ENCODE results near the gene MOSMO. TPM values are rescaled to one million over a fixed set of nuclear protein-coding genes. Genes with fewer than 3 reads are reported as not detected.

MOSMO gene
- total and polyA plus RNA-seq, 2 of the 4 experiments (the other 2 are of a cell fraction), result 10.5 to 16.0 TPM

DNA sequence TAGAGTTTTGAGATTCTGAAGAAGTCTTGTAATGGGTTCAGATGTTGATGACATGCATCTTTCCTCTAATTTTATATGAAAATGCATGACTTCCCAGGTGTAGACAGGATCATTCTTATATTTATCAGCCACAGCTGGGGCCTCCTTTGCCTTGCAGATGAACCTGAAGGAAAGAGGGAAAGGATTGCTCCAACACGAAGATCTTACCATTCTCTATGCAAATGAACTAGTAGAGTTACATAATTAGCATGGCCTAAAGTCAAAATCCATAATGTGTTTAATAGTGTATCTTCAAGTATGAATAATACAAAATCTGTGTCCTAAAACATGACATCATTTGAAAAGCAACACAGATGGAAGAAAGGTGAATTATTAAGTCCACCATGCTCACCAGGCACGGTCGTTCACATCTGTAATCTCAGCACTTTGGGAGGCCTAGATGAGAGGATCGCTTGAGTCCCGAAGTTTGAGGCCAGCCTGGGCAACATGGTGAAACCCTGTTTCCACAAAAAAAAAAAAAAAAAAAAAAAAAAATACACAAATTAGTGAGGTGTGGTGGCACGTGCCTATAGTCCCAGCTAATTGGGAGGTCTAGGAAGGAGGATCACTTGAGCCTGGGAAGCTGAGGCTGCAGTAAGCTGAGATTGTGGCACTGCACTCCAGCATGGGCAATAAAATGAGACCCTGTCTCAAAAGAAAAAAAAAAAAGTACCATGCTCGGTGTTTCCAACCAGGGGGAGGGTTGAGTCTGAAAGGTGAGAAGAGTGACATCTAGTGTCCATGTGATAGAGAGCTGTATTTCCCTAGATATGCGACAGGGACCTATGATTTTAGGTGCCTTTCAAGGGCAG is 90.7 kb downstream of the MOSMO start:
- ATAC-seq (ENCODE audit: low read depth) (peak; percentile 95), DNase-seq (peak; percentile 44)
- no peak overlapping the region for H4K91ac ChIP-seq (ENCODE audit: insufficient read depth, low read depth, low read length)
- H3K4me2 ChIP-seq (ENCODE audit: low read depth, low read length), result peak overlapping the region; percentile 78
- H2BK120ac ChIP-seq (ENCODE audit: low read depth, low read length), result no peak overlapping the region
- ChIA-PET POLR2A (ENCODE audit: unreplicated experiment) (no interaction called here), CTCF (interaction anchor here (0.6 to 3.0 kb wide), 20 partner anchors 8 to 1403 kb away, joined by 3 to 16 read pairs (median 4); partner anchors contain the start of gene MOSMO)
- in situ Hi-C loops (cut with MboI; ENCODE audit: low sequenced_read_pairs), result loop anchor here (5.0 kb wide), 1 partner anchor 101 kb away; no protein-coding TSS in a partner anchor
- dilution Hi-C loops (cut with HindIII; ENCODE audit: low sequenced_read_pairs, unreplicated experiment), result no loop called here
- no peak overlapping the region for H3K4ac ChIP-seq (ENCODE audit: low read depth, low read length)
- peak overlapping the region; percentile 76 for H2AFZ ChIP-seq (replicated peaks; ENCODE audit: low read length, poor library complexity)
- intact Hi-C loops (cut with micrococcal nuclease), result loop anchor here (1.0 kb wide), 2 partner anchors 90 to 97 kb away; partner anchors contain the start of gene PDZD9
- H3K27ac ChIP-seq (ENCODE audit: insufficient read depth, low read length), result no peak overlapping the region
- H3K23ac ChIP-seq (ENCODE audit: low read depth, low read length), result no peak overlapping the region
- H4K20me1 ChIP-seq (ENCODE audit: insufficient read depth, low read length), result no peaks in the 10 kb centered on the region
- H3K9ac ChIP-seq (ENCODE audit: low read depth, low read length), result no peak overlapping the region
- WGBS, 2 experiments (ENCODE audit: extremely low coverage in 2 of 2, insufficient read length in 1 of 2), result 0% methylated on average over 1 of the region's 8 CpGs; no CpG with 5 or more reads in 1 of the 2 experiments
- H2BK20ac ChIP-seq (ENCODE audit: low read depth, low read length), result no peak overlapping the region
- no peak overlapping the region for H3K18ac ChIP-seq (ENCODE audit: low read depth, low read length)
- no peaks in the 10 kb centered on the region for H3K4me1 ChIP-seq (ENCODE audit: control insufficient read depth, insufficient read depth, low read length)
- no peak overlapping the region for H2AK9ac ChIP-seq (replicated peaks; ENCODE audit: low read depth, low read length, poor library complexity)
- TF ChIP-seq MAZ (IDR thresholded peaks at IDR 0.05; ENCODE audit: borderline replicate concordance, low read depth, low read length), result no peak
- TF ChIP-seq, protein P1, sequence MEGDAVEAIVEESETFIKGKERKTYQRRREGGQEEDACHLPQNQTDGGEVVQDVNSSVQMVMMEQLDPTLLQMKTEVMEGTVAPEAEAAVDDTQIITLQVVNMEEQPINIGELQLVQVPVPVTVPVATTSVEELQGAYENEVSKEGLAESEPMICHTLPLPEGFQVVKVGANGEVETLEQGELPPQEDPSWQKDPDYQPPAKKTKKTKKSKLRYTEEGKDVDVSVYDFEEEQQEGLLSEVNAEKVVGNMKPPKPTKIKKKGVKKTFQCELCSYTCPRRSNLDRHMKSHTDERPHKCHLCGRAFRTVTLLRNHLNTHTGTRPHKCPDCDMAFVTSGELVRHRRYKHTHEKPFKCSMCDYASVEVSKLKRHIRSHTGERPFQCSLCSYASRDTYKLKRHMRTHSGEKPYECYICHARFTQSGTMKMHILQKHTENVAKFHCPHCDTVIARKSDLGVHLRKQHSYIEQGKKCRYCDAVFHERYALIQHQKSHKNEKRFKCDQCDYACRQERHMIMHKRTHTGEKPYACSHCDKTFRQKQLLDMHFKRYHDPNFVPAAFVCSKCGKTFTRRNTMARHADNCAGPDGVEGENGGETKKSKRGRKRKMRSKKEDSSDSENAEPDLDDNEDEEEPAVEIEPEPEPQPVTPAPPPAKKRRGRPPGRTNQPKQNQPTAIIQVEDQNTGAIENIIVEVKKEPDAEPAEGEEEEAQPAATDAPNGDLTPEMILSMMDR (conservative IDR thresholded peaks at IDR 0.05; ENCODE audit: low read depth, low read length), result peak; percentile 65
- TF ChIP-seq, protein P2, sequence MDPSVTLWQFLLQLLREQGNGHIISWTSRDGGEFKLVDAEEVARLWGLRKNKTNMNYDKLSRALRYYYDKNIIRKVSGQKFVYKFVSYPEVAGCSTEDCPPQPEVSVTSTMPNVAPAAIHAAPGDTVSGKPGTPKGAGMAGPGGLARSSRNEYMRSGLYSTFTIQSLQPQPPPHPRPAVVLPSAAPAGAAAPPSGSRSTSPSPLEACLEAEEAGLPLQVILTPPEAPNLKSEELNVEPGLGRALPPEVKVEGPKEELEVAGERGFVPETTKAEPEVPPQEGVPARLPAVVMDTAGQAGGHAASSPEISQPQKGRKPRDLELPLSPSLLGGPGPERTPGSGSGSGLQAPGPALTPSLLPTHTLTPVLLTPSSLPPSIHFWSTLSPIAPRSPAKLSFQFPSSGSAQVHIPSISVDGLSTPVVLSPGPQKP (IDR thresholded peaks at IDR 0.05; ENCODE audit: borderline replicate concordance, low read depth, low read length), result no peak
- TF ChIP-seq RFX5 (IDR thresholded peaks at IDR 0.05; ENCODE audit: low read depth, low read length), result no peak
- TF ChIP-seq FOS (IDR thresholded peaks at IDR 0.05; ENCODE audit: low read depth, low read length), result no peak
- TF ChIP-seq MXI1 (IDR thresholded peaks at IDR 0.05; ENCODE audit: borderline replicate concordance, low read depth, low read length), result no peak
- TF ChIP-seq RAD21 (IDR thresholded peaks at IDR 0.05; ENCODE audit: low read length), result peak; percentile 67
- TF ChIP-seq POLR2A (IDR thresholded peaks at IDR 0.05; ENCODE audit: low read depth, low read length), result no peak
- no peak for TF ChIP-seq NFE2L2 (IDR thresholded peaks at IDR 0.05; ENCODE audit: low read depth, low read length)
- TF ChIP-seq BHLHE40 (IDR thresholded peaks at IDR 0.05; ENCODE audit: low read depth, low read length), result peak; percentile 43; the same call in 1 of the 2 replicates
- peak; percentile 60 for TF ChIP-seq SMC3 (IDR thresholded peaks at IDR 0.05; ENCODE audit: low read depth, low read length)
- TF ChIP-seq MAFK (IDR thresholded peaks at IDR 0.05; ENCODE audit: low read depth, low read length), result no peak
- TF ChIP-seq CEBPB (IDR thresholded peaks at IDR 0.05; ENCODE audit: low read depth, low read length), result no peak
- H3K9me1 ChIP-seq (ENCODE audit: insufficient read depth, low read length), result no peaks in the 10 kb centered on the region
- H2AK5ac ChIP-seq (ENCODE audit: low read depth, low read length), result no peak overlapping the region
- H4K5ac ChIP-seq (ENCODE audit: low read depth, low read length), result no peak overlapping the region
- no peaks in the 10 kb centered on the region for H3K9me3 ChIP-seq (ENCODE audit: control insufficient read depth, insufficient read depth, low read length)
- no peak overlapping the region for H2BK15ac ChIP-seq (ENCODE audit: low read depth, low read length)
- BruUV-seq (replicated peaks), result no TSS peak
- no peaks in the 10 kb centered on the region for H3K79me1 ChIP-seq (ENCODE audit: low read depth in 1 of 2, low read length in 2 of 2)
- H3K4me3 ChIP-seq (ENCODE audit: insufficient read depth, low read depth, low read length), result no peak overlapping the region
- no peaks in the 10 kb centered on the region for H3K36me3 ChIP-seq (ENCODE audit: control insufficient read depth, insufficient read depth, low read length)
- H4K8ac ChIP-seq (ENCODE audit: low read depth in 2 of 2, low read length in 2 of 2), result no peak overlapping the region
- H3K14ac ChIP-seq (replicated peaks; ENCODE audit: low read depth, low read length), result no peak overlapping the region
- H3K27me3 ChIP-seq (ENCODE audit: control insufficient read depth, insufficient read depth, low read length), result peaks cover 3% of the 10 kb centered on the region
- H2BK5ac ChIP-seq (ENCODE audit: low read depth, low read length, poor library complexity, severe bottlenecking), result no peak overlapping the region
- no peak overlapping the region for H3K56ac ChIP-seq (ENCODE audit: extremely low read depth, insufficient read depth, low read length)
